ENCODE measurements around the gene CELSR2.

CELSR2 gene

GRCh38 chr1:109248797-109249629 is at the start of gene CELSR2:
TSS of gene CELSR2 (plus strand) at chr1:109249539. CDS start at chr1:109250080, 541 bp downstream.
- no peak within 1 kb of the TSS for H3K4me3 ChIP-seq (ENCODE audit: low read depth, low read length)
- DNase-seq (ENCODE audit: low read depth): peak; percentile 77
- TF ChIP-seq MYC (IDR thresholded peaks at IDR 0.05; ENCODE audit: low read depth, low read length) (no peak), POLR2A (IDR thresholded peaks at IDR 0.05; ENCODE audit: extremely low read depth, insufficient read length) (peak; percentile 25), MAX (IDR thresholded peaks at IDR 0.05; ENCODE audit: low read depth, low read length) (no peak)

GRCh38 chr1:109199710-109200109 is 49.6 kb upstream of the CELSR2 start:
- no peak overlapping the region for H3K4me3 ChIP-seq (ENCODE audit: low read depth, low read length)
- TF ChIP-seq MAX (IDR thresholded peaks at IDR 0.05; ENCODE audit: low read depth, low read length) (no peak), POLR2A (IDR thresholded peaks at IDR 0.05; ENCODE audit: extremely low read depth, insufficient read length) (no peak), MYC (IDR thresholded peaks at IDR 0.05; ENCODE audit: low read depth, low read length) (no peak), CTCF (IDR thresholded peaks at IDR 0.05; ENCODE audit: low read depth, low read length) (no peak)
- DNase-seq (ENCODE audit: low read depth): no peak

GRCh38 chr1:109201123-109201703 is 48.1 kb upstream of the CELSR2 start:
- peak; percentile 81 for DNase-seq (ENCODE audit: low read depth)
- TF ChIP-seq MYC (IDR thresholded peaks at IDR 0.05; ENCODE audit: low read depth, low read length): no peak
- peak; percentile 76 for TF ChIP-seq CTCF (IDR thresholded peaks at IDR 0.05; ENCODE audit: low read depth, low read length)
- no peak for TF ChIP-seq POLR2A (IDR thresholded peaks at IDR 0.05; ENCODE audit: extremely low read depth, insufficient read length)
- no peak overlapping the region for H3K4me3 ChIP-seq (ENCODE audit: low read depth, low read length)

GRCh38 chr1:109204484-109204883 is 44.9 kb upstream of the CELSR2 start:
- no peak overlapping the region for H3K4me3 ChIP-seq (ENCODE audit: low read depth, low read length)
- TF ChIP-seq CTCF (IDR thresholded peaks at IDR 0.05; ENCODE audit: low read depth, low read length) (no peak), MAX (IDR thresholded peaks at IDR 0.05; ENCODE audit: low read depth, low read length) (no peak), MYC (IDR thresholded peaks at IDR 0.05; ENCODE audit: low read depth, low read length) (no peak), POLR2A (IDR thresholded peaks at IDR 0.05; ENCODE audit: extremely low read depth, insufficient read length) (no peak)

GRCh38 chr1:109206339-109206738 is 43.0 kb upstream of the CELSR2 start:
- DNase-seq (ENCODE audit: low read depth): no peak
- H3K4me3 ChIP-seq (ENCODE audit: low read depth, low read length): no peak overlapping the region
- TF ChIP-seq MAX (IDR thresholded peaks at IDR 0.05; ENCODE audit: low read depth, low read length) (no peak), CTCF (IDR thresholded peaks at IDR 0.05; ENCODE audit: low read depth, low read length) (no peak), MYC (IDR thresholded peaks at IDR 0.05; ENCODE audit: low read depth, low read length) (no peak), POLR2A (IDR thresholded peaks at IDR 0.05; ENCODE audit: extremely low read depth, insufficient read length) (no peak)

More at GRCh38 chr1:109204484-109204883, 44.9 kb upstream of the CELSR2 start:
- DNase-seq (ENCODE audit: low read depth): no peak

GRCh38 chr1:109207467-109208103 is 41.8 kb upstream of the CELSR2 start:
- no peak for DNase-seq (ENCODE audit: low read depth)
- H3K4me3 ChIP-seq (ENCODE audit: low read depth, low read length): no peak overlapping the region
- no peak for TF ChIP-seq MAX (IDR thresholded peaks at IDR 0.05; ENCODE audit: low read depth, low read length)
- no peak for TF ChIP-seq MYC (IDR thresholded peaks at IDR 0.05; ENCODE audit: low read depth, low read length)
- TF ChIP-seq CTCF (IDR thresholded peaks at IDR 0.05; ENCODE audit: low read depth, low read length): no peak
- no peak for TF ChIP-seq POLR2A (IDR thresholded peaks at IDR 0.05; ENCODE audit: extremely low read depth, insufficient read length)

All from NB4 (cell line).